ENCODE data around the gene RGS7BP.

Gene RGS7BP

DNA sequence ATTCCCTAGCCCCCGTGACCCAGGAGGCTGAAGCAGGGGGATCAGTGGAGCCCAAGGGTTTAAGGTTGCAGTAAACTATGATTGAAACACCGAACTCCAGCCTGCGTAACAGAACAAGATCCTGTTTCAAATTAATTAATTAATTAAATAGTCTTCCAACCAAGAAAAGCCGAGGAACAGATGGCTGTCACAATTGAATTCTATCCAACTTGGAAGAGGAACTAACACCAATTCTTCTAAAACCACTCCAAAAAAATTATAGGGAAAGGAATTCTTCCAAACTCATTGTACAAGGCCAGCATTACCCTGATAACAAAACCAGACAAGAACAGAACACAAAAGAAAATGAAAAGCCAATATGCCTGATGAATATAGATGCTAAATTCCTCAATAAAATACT is 43.4 kb upstream of the RGS7BP start:
- no peak overlapping the region for H3K4me3 ChIP-seq (ENCODE audit: low read length)
- no peak overlapping the region for H3K4me2 ChIP-seq (ENCODE audit: low read depth, low read length)
- H3K9me2 ChIP-seq (replicated peaks; ENCODE audit: insufficient read depth, low read length) = no peaks in the 10 kb centered on the region
- no peak for DNase-seq
- H3K79me2 ChIP-seq (ENCODE audit: low read length) = no peaks in the 10 kb centered on the region
- H3K9me3 ChIP-seq (replicated peaks; ENCODE audit: insufficient read depth, low read length) = no peaks in the 10 kb centered on the region
- H3K36me3 ChIP-seq (replicated peaks; ENCODE audit: insufficient read depth, low read length) = no peaks in the 10 kb centered on the region
- H3K27me3 ChIP-seq (replicated peaks; ENCODE audit: insufficient read depth, low read length) = no peaks in the 10 kb centered on the region
- TF ChIP-seq, protein P1, sequence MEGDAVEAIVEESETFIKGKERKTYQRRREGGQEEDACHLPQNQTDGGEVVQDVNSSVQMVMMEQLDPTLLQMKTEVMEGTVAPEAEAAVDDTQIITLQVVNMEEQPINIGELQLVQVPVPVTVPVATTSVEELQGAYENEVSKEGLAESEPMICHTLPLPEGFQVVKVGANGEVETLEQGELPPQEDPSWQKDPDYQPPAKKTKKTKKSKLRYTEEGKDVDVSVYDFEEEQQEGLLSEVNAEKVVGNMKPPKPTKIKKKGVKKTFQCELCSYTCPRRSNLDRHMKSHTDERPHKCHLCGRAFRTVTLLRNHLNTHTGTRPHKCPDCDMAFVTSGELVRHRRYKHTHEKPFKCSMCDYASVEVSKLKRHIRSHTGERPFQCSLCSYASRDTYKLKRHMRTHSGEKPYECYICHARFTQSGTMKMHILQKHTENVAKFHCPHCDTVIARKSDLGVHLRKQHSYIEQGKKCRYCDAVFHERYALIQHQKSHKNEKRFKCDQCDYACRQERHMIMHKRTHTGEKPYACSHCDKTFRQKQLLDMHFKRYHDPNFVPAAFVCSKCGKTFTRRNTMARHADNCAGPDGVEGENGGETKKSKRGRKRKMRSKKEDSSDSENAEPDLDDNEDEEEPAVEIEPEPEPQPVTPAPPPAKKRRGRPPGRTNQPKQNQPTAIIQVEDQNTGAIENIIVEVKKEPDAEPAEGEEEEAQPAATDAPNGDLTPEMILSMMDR (IDR thresholded peaks at IDR 0.05; ENCODE audit: low read length) = no peak
- no peak for TF ChIP-seq EZH2 (optimal IDR thresholded peaks at IDR 0.05; ENCODE audit: low read depth, low read length)
- no peak for TF ChIP-seq EZH2phosphoT487 (IDR thresholded peaks at IDR 0.05; ENCODE audit: low read length)
- no peak overlapping the region for H2AFZ ChIP-seq (ENCODE audit: low read length)
- H3F3A ChIP-seq (ENCODE audit: insufficient read depth, low read length) = no peaks in the 10 kb centered on the region
- no peak overlapping the region for H3K27ac ChIP-seq (ENCODE audit: low read length)
- H3K9ac ChIP-seq (ENCODE audit: low read length) = no peak overlapping the region
- no peaks in the 10 kb centered on the region for H4K20me1 ChIP-seq (ENCODE audit: insufficient read depth, low read length)
- no peaks in the 10 kb centered on the region for H3K4me1 ChIP-seq (ENCODE audit: low read length)

- H3K4me1 ChIP-seq (ENCODE audit: low read length) = no peaks in the 10 kb centered on the region
- no peak overlapping the region for H3K4me2 ChIP-seq (ENCODE audit: low read depth, low read length)
- H2AFZ ChIP-seq (ENCODE audit: low read length) = no peak overlapping the region
- no peak overlapping the region for H3K4me3 ChIP-seq (ENCODE audit: low read length)
- H3K27ac ChIP-seq (ENCODE audit: low read length) = no peak overlapping the region
- H3K79me2 ChIP-seq (ENCODE audit: low read length) = no peaks in the 10 kb centered on the region
- no peaks in the 10 kb centered on the region for H3K9me3 ChIP-seq (replicated peaks; ENCODE audit: insufficient read depth, low read length)
- TF ChIP-seq EZH2 (optimal IDR thresholded peaks at IDR 0.05; ENCODE audit: low read depth, low read length) (no peak), EZH2phosphoT487 (IDR thresholded peaks at IDR 0.05; ENCODE audit: low read length) (no peak)
- TF ChIP-seq, protein P1 (IDR thresholded peaks at IDR 0.05; ENCODE audit: low read length) = no peak
- H3F3A ChIP-seq (ENCODE audit: insufficient read depth, low read length) = no peaks in the 10 kb centered on the region
- H4K20me1 ChIP-seq (ENCODE audit: insufficient read depth, low read length) = no peaks in the 10 kb centered on the region
- no peaks in the 10 kb centered on the region for H3K36me3 ChIP-seq (replicated peaks; ENCODE audit: insufficient read depth, low read length)
- no peak overlapping the region for H3K9ac ChIP-seq (ENCODE audit: low read length)
- H3K27me3 ChIP-seq (replicated peaks; ENCODE audit: insufficient read depth, low read length) = no peaks in the 10 kb centered on the region
- H3K9me2 ChIP-seq (replicated peaks; ENCODE audit: insufficient read depth, low read length) = no peaks in the 10 kb centered on the region
- DNase-seq = no peak
Measured at GRCh38 chr5:64486163-64486562, 19.7 kb upstream of the RGS7BP start.

GRCh38 chr5:64487283-64487682 is 18.5 kb upstream of the RGS7BP start:
- TF ChIP-seq, protein P1 (IDR thresholded peaks at IDR 0.05; ENCODE audit: low read length) = no peak
- no peak for TF ChIP-seq EZH2 (optimal IDR thresholded peaks at IDR 0.05; ENCODE audit: low read depth, low read length)
- TF ChIP-seq EZH2phosphoT487 (IDR thresholded peaks at IDR 0.05; ENCODE audit: low read length) = no peak
- Histone ChIP-seq H3K79me2 (ENCODE audit: low read length) (no peaks in the 10 kb centered on the region), H3K9me2 (replicated peaks; ENCODE audit: insufficient read depth, low read length) (no peaks in the 10 kb centered on the region), H3K36me3 (replicated peaks; ENCODE audit: insufficient read depth, low read length) (no peaks in the 10 kb centered on the region), H4K20me1 (ENCODE audit: insufficient read depth, low read length) (no peaks in the 10 kb centered on the region), H3K4me1 (ENCODE audit: low read length) (no peaks in the 10 kb centered on the region), H3K4me3 (ENCODE audit: low read length) (no peak overlapping the region), H3K27me3 (replicated peaks; ENCODE audit: insufficient read depth, low read length) (no peaks in the 10 kb centered on the region), H2AFZ (ENCODE audit: low read length) (no peak overlapping the region), H3K9me3 (replicated peaks; ENCODE audit: insufficient read depth, low read length) (no peaks in the 10 kb centered on the region), H3K27ac (ENCODE audit: low read length) (no peak overlapping the region), H3K4me2 (ENCODE audit: low read depth, low read length) (no peak overlapping the region), H3F3A (ENCODE audit: insufficient read depth, low read length) (no peaks in the 10 kb centered on the region), H3K9ac (ENCODE audit: low read length) (no peak overlapping the region)
- no peak for DNase-seq

Measured in MM.1S (cell line).